ENCODE results near the gene MPPE1. TPM values are rescaled to one million over a fixed set of nuclear protein-coding genes. Genes with fewer than 3 reads are reported as not detected.

Gene MPPE1
- total RNA-seq, 6 experiments from 2014 or later: 23.2 to 40.9 (median 30.7) TPM

- TF ChIP-seq POLR2A (IDR thresholded peaks at IDR 0.05): no peak
- no peak for TF ChIP-seq CTCF (IDR thresholded peaks at IDR 0.05)
- Histone ChIP-seq H3K9me3 (no peaks in the 10 kb centered on the region), H3K36me3 (peaks cover 0 to 50% (median 9%) of the 10 kb centered on the region in 4 donors), H3K4me1 (no peaks in the 10 kb centered on the region), H3K4me3 (no peak overlapping the region), H3K27me3 (no peaks in the 10 kb centered on the region), H3K27ac (no peak overlapping the region)
- ATAC-seq (no peak), DNase-seq (no peak)
- WGBS (ENCODE audit: insufficient coverage, low coverage, low lambda C conversion rate, missing lambda C conversion rate): 83% methylated on average over 5 of the region's 9 CpGs
- intact Hi-C loops (cut with DNase I): no loop called here
These were observed 16.4 kb downstream of the MPPE1 start for GRCh38 chr18:11891737-11892136.

GRCh38 chr18:11889284-11889683 is 18.8 kb downstream of the MPPE1 start:
- DNase-seq (no peak), ATAC-seq (no peak)
- no peaks in the 10 kb centered on the region for H3K9me3 ChIP-seq
- no peak overlapping the region for H3K4me3 ChIP-seq
- no peak for TF ChIP-seq CTCF (IDR thresholded peaks at IDR 0.05)
- 100% methylated on average over 3 of the region's 5 CpGs for whole genome bisulfite sequencing (ENCODE audit: insufficient coverage, low coverage, low lambda C conversion rate, missing lambda C conversion rate)
- intact Hi-C loops (cut with DNase I): no loop called here
- H3K4me1 ChIP-seq: peaks cover 0 to 13% (median 4%) of the 10 kb centered on the region in 4 donors
- H3K36me3 ChIP-seq: peaks cover 0 to 42% (median 8%) of the 10 kb centered on the region in 4 donors
- H3K27ac ChIP-seq: no peak overlapping the region
- H3K27me3 ChIP-seq: no peaks in the 10 kb centered on the region

- peaks cover 0 to 13% (median 4%) of the 10 kb centered on the region in 4 donors for H3K4me1 ChIP-seq
- no peak for DNase-seq
- no peak overlapping the region for H3K4me3 ChIP-seq
- no peaks in the 10 kb centered on the region for H3K27me3 ChIP-seq
- peaks cover 0 to 47% (median 8%) of the 10 kb centered on the region in 4 donors for H3K36me3 ChIP-seq
- H3K27ac ChIP-seq: no peak overlapping the region
- ATAC-seq: no peak
- no peaks in the 10 kb centered on the region for H3K9me3 ChIP-seq
- WGBS (ENCODE audit: insufficient coverage, low coverage, low lambda C conversion rate, missing lambda C conversion rate): 100% methylated on average over 2 of the region's 2 CpGs
- no peak for TF ChIP-seq CTCF (IDR thresholded peaks at IDR 0.05)
- TF ChIP-seq POLR2A (IDR thresholded peaks at IDR 0.05): no peak
- intact Hi-C loops (cut with DNase I): no loop called here
These were observed 19.4 kb downstream of the MPPE1 start for GRCh38 chr18:11888726-11889125.

DNA sequence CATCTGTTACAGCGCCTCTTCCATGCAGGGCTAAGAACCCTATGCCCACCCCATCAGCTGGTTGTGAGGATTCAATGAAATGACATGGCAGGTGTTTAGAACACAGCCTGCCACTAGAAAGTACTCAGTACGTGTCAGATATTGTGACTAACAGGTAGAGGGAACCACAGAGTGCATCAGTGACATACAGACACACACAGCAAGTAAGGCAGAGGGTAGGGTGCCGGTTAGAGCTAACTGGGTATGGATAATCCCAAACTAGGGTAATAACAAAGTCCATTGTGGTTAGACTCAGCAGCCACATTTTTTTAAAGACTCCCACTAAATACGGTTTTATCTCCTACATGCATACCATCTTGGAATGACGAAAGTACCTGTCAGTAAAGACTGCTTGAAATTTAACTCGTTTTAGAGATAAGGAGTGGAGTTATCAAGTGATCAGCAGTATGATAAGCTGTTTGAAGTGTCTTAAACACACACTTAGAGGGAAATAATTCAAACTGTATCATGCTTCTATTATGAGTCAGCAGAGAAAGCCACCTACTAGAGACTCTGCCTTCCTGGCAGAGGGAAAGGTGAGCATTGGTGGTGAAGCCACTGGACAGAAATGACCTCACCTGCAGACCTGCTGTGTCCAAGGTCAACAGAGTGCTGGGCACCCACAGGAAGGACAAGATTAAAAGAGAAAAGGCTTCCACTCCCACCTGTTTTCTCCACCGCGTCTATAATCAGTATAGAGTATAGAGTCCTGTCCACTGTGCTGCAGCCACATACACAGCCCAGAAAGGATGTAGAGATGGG is 20.6 kb downstream of the MPPE1 start:
- intact Hi-C loops (cut with DNase I): no loop called here
- 77% methylated on average over 8 of the region's 8 CpGs for WGBS (ENCODE audit: insufficient coverage, low coverage, low lambda C conversion rate, missing lambda C conversion rate)
- Histone ChIP-seq H3K4me3 (no peak overlapping the region), H3K27ac (no peak overlapping the region), H3K36me3 (peaks cover 0 to 47% (median 8%) of the 10 kb centered on the region in 4 donors), H3K4me1 (peaks cover 0 to 13% (median 4%) of the 10 kb centered on the region in 4 donors), H3K27me3 (no peaks in the 10 kb centered on the region), H3K9me3 (no peaks in the 10 kb centered on the region)
- DNase-seq (no peak), ATAC-seq (peak in 1 of 4 donors; percentile 79)
- TF ChIP-seq POLR2A (IDR thresholded peaks at IDR 0.05) (no peak), CTCF (IDR thresholded peaks at IDR 0.05) (no peak)

Data from right lobe of liver (tissue), 6 donors.